H9 (cell line): ENCODE measurements around the gene SSR3. TPM values are rescaled to one million over a fixed set of nuclear protein-coding genes. Genes with fewer than 3 reads are reported as not detected.

Experiments
- DNase-seq: peaks from one replicate; pipeline ENCODE4 v3.0.0-alpha.2; 2017
- H2AFZ ChIP-seq: one replicate; pipeline ENCODE4 v1.6.1; 2013; ENCODE audit warnings: mild to moderate bottlenecking, low read length, control low read depth, moderate library complexity
- H2AK5ac ChIP-seq: 2 replicates; pipeline ENCODE4 v1.6.1; 2013; ENCODE audit warnings: low read length, control low read depth, mixed read lengths; ENCODE audit not compliant: insufficient read length
- H2BK120ac ChIP-seq: one replicate; pipeline ENCODE4 v1.6.1; 2013; ENCODE audit warnings: low read depth, mild to moderate bottlenecking, low read length, control low read depth, inconsistent platforms; ENCODE audit not compliant: poor library complexity, severe bottlenecking
- H2BK12ac ChIP-seq: 2 replicates; pipeline ENCODE4 v1.6.1; 2013; ENCODE audit warnings: low read length, control low read depth, mixed read lengths, low read depth; ENCODE audit not compliant: insufficient read length
- H2BK15ac ChIP-seq: 2 replicates; pipeline ENCODE4 v1.6.1; 2013; ENCODE audit warnings: low read depth, low read length, control low read depth
- H2BK20ac ChIP-seq: one replicate; pipeline ENCODE4 v1.6.1; 2013; ENCODE audit warnings: low read depth, mild to moderate bottlenecking, low read length, control low read depth, inconsistent platforms; ENCODE audit not compliant: poor library complexity, severe bottlenecking
- H2BK5ac ChIP-seq: 2 replicates; pipeline ENCODE4 v1.6.1; 2013; ENCODE audit warnings: low read length, control low read depth, mixed read lengths; ENCODE audit not compliant: insufficient read length
- H3K14ac ChIP-seq: 2 replicates; pipeline ENCODE4 v1.6.1; 2013; ENCODE audit warnings: low read length, control low read depth; ENCODE audit not compliant: insufficient read depth
- H3K18ac ChIP-seq: 2 replicates; pipeline ENCODE4 v1.6.1; 2013; ENCODE audit warnings: low read depth, mild to moderate bottlenecking, mixed read lengths, low read length, control low read depth; ENCODE audit not compliant: insufficient read length
- H3K23ac ChIP-seq: 2 replicates; pipeline ENCODE4 v1.6.1; 2013; ENCODE audit warnings: low read length, control low read depth, mixed read lengths, low read depth; ENCODE audit not compliant: insufficient read length
- H3K23me2 ChIP-seq: 2 replicates; pipeline ENCODE4 v1.6.1; 2013; ENCODE audit warnings: low read depth, mild to moderate bottlenecking, mixed read lengths, low read length, control low read depth; ENCODE audit not compliant: insufficient read length, poor library complexity, severe bottlenecking
- H3K27ac ChIP-seq: 2 replicates; pipeline ENCODE4 v1.5.1; 2013; ENCODE audit warnings: low read length, control low read depth, mixed read lengths, low read depth; ENCODE audit not compliant: insufficient read length
- H3K27me3 ChIP-seq: 2 replicates; pipeline ENCODE4 v1.6.1; 2013; ENCODE audit warnings: low read length, control low read depth, inconsistent platforms; ENCODE audit not compliant: insufficient read depth
- H3K4ac ChIP-seq: 2 replicates; pipeline ENCODE4 v1.6.1; 2013; ENCODE audit warnings: low read depth, mild to moderate bottlenecking, control low read depth, inconsistent platforms, low read length, moderate library complexity
- H3K4me1 ChIP-seq: 2 replicates; pipeline ENCODE4 v1.6.1; 2013; ENCODE audit warnings: low read length, control low read depth, inconsistent platforms; ENCODE audit not compliant: insufficient read depth
- H3K4me2 ChIP-seq: 2 replicates; pipeline ENCODE4 v1.6.1; 2013; ENCODE audit warnings: low read length, control low read depth, mixed read lengths; ENCODE audit not compliant: insufficient read length, insufficient read depth
- H3K56ac ChIP-seq: 2 replicates; pipeline ENCODE4 v1.6.1; 2013; ENCODE audit warnings: low read depth, mild to moderate bottlenecking, mixed read lengths, low read length, control low read depth; ENCODE audit not compliant: insufficient read length
- H3K79me1 ChIP-seq: 2 replicates; pipeline ENCODE4 v1.6.1; 2013; ENCODE audit warnings: low read depth, mild to moderate bottlenecking, moderate library complexity, low read length, control low read depth, inconsistent platforms; ENCODE audit not compliant: insufficient read depth, poor library complexity, severe bottlenecking
- H3K79me2 ChIP-seq: 2 replicates; pipeline ENCODE4 v1.6.1; 2013; ENCODE audit warnings: low read length, control low read depth, inconsistent platforms; ENCODE audit not compliant: insufficient read depth
- H3K9ac ChIP-seq: 2 replicates; pipeline ENCODE4 v1.6.1; 2013; ENCODE audit warnings: low read length, control low read depth, mixed read lengths; ENCODE audit not compliant: insufficient read length; ENCODE audit errors: extremely low read depth
- H3K9me3 ChIP-seq: one replicate; pipeline ENCODE4 v1.6.1; 2013; ENCODE audit warnings: low read depth, low read length, inconsistent platforms; ENCODE audit not compliant: control insufficient read depth
- H3T11ph ChIP-seq: one replicate; pipeline ENCODE4 v1.6.1; 2013; ENCODE audit warnings: mild to moderate bottlenecking, low read length, control low read depth, inconsistent platforms
- H4K20me1 ChIP-seq: one replicate; pipeline ENCODE4 v1.6.1; 2013; ENCODE audit not compliant: control insufficient read depth, insufficient read length, insufficient read depth
- H4K5ac ChIP-seq: 2 replicates; pipeline ENCODE4 v1.6.1; 2013; ENCODE audit warnings: low read depth, mild to moderate bottlenecking, mixed read lengths, low read length, control low read depth; ENCODE audit not compliant: insufficient read length
- H4K8ac ChIP-seq: replicated peaks from 2 replicates; pipeline ENCODE4 v1.6.1; 2013; ENCODE audit warnings: low read length, control low read depth, mixed read lengths, low read depth; ENCODE audit not compliant: insufficient read length
- H4K91ac ChIP-seq: 2 replicates; pipeline ENCODE4 v1.6.1; 2013; ENCODE audit warnings: low read depth, mild to moderate bottlenecking, moderate library complexity, mixed read lengths, low read length, control low read depth; ENCODE audit not compliant: insufficient read length
- H3K27ac Mint-ChIP-seq, 3 experiments: 2 replicates in 2 of 3; 3 replicates in 1 of 3; pipeline ENCODE4 v1.8.0; 2020 to 2021; ENCODE audit warnings: mixed read lengths in 3 of 3, mild to moderate bottlenecking in 1 of 3, moderate library complexity in 1 of 3
- H3K27me3 Mint-ChIP-seq: 2 replicates; pipeline ENCODE4 v1.8.0; 2021; ENCODE audit warnings: low read depth, mild to moderate bottlenecking, moderate library complexity, mixed read lengths
- H3K36me3 Mint-ChIP-seq, 3 experiments: 2 replicates in 2 of 3; 3 replicates in 1 of 3; pipeline ENCODE4 v1.8.0; 2020 to 2021; ENCODE audit warnings: low read depth in 3 of 3, mixed read lengths in 3 of 3; ENCODE audit not compliant: insufficient read depth in 1 of 3
- H3K4me1 Mint-ChIP-seq, 2 experiments: 2 replicates each; pipeline ENCODE4 v1.8.0; 2020; ENCODE audit warnings: mixed read lengths in 2 of 2
- H3K4me3 Mint-ChIP-seq, 2 experiments: 2 replicates in 1 of 2; 3 replicates in 1 of 2; pipeline ENCODE4 v1.8.0; 2020 to 2021; ENCODE audit warnings: mild to moderate bottlenecking in 2 of 2, mixed read lengths in 2 of 2, moderate library complexity in 1 of 2
- H3K9me3 Mint-ChIP-seq, 2 experiments: 2 replicates in 1 of 2; 3 replicates in 1 of 2; pipeline ENCODE4 v1.8.0; 2020; ENCODE audit warnings: mild to moderate bottlenecking in 2 of 2, mixed read lengths in 2 of 2, moderate library complexity in 1 of 2
- WGBS: extraction: QIAGEN DNeasy Blood & Tissue Kit; methylation state at CpG from one replicate; pipeline ENCODE4 v1.1.7; 2013; ENCODE audit warnings: missing lambda C conversion rate, low lambda C conversion rate, mixed read lengths; ENCODE audit not compliant: insufficient read length; ENCODE audit errors: extremely low coverage; 5-methylcytosine and 5-hydroxymethylcytosine counted together
- total RNA-seq: library from RNA; stranded (reverse); gene quantifications from 2 replicates; pipeline ENCODE4 v1.2.1, GENCODE V29; 2021
- TF ChIP-seq, protein P1 (sequence below): fragments of 200-600 bp; sonication (generic); conservative IDR thresholded peaks from 3 replicates; pipeline ENCODE4 v1.8.0; 2021; ENCODE audit warnings: antibody characterized with exemption, mild to moderate bottlenecking

Gene SSR3
- total RNA-seq, 1 experiment from 2014 or later: 177 TPM

DNA sequence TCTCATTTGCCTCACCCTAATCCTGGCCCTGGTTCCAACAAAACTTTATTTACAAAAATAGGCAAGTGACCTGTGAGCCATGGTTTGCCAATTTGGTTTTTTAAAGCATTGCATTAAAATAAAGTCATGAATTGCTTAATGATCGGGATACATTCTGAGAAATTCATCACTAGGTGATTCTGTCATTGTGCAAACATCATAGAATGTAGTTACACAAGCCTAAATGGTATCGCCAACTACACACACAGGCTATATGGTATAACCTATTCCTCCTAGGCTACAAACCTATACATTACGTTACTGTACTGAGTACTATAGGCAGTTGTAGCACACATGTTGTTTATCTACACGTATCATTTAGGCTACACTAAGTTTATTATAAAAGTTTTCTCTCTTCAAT is 45.9 kb upstream of the SSR3 start:
- Histone ChIP-seq H3K4me1 (no peaks in the 10 kb centered on the region), H2BK20ac (no peak overlapping the region), H4K5ac (no peak overlapping the region), H3K23ac (no peak overlapping the region), H3K27ac (no peak overlapping the region), H3K27me3 (no peaks in the 10 kb centered on the region), H3T11ph (no peak overlapping the region), H3K56ac (no peak overlapping the region), H3K18ac (no peak overlapping the region), H3K9me3 (no peaks in the 10 kb centered on the region), H3K4me2 (no peak overlapping the region), H4K91ac (no peak overlapping the region), H2BK15ac (no peak overlapping the region), H3K79me1 (no peaks in the 10 kb centered on the region), H2AK5ac (no peak overlapping the region), H3K79me2 (no peaks in the 10 kb centered on the region), H3K23me2 (peaks cover 3% of the 10 kb centered on the region), H3K4ac (no peak overlapping the region), H4K8ac (no peak overlapping the region), H2AFZ (no peak overlapping the region), H3K9ac (no peak overlapping the region), H2BK12ac (no peak overlapping the region), H2BK5ac (no peak overlapping the region), H3K14ac (no peak overlapping the region), H4K20me1 (no peaks in the 10 kb centered on the region), H2BK120ac (no peak overlapping the region)
- H3K27me3 Mint-ChIP-seq: no peaks in the 10 kb centered on the region; the same call in 1 of the 2 replicates
- no peak overlapping the region for H3K4me3 Mint-ChIP-seq
- H3K36me3 Mint-ChIP-seq: no peaks in the 10 kb centered on the region
- H3K4me1 Mint-ChIP-seq: peaks cover 13 to 14% of the 10 kb centered on the region in 2 experiments
- H3K9me3 Mint-ChIP-seq: no peaks in the 10 kb centered on the region
- WGBS: no CpG with 5 or more reads among the region's 4 CpGs
- DNase-seq: no peak
- no peak overlapping the region for H3K27ac Mint-ChIP-seq
- TF ChIP-seq, protein P1, sequence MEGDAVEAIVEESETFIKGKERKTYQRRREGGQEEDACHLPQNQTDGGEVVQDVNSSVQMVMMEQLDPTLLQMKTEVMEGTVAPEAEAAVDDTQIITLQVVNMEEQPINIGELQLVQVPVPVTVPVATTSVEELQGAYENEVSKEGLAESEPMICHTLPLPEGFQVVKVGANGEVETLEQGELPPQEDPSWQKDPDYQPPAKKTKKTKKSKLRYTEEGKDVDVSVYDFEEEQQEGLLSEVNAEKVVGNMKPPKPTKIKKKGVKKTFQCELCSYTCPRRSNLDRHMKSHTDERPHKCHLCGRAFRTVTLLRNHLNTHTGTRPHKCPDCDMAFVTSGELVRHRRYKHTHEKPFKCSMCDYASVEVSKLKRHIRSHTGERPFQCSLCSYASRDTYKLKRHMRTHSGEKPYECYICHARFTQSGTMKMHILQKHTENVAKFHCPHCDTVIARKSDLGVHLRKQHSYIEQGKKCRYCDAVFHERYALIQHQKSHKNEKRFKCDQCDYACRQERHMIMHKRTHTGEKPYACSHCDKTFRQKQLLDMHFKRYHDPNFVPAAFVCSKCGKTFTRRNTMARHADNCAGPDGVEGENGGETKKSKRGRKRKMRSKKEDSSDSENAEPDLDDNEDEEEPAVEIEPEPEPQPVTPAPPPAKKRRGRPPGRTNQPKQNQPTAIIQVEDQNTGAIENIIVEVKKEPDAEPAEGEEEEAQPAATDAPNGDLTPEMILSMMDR: no peak
